ENCODE measurements around the gene CCR1. TPM values are rescaled to one million over a fixed set of nuclear protein-coding genes. Genes with fewer than 3 reads are reported as not detected.

The CCR1 gene
- polyA plus RNA-seq, 4 donors, result 0.45 to 3.6 (median 2.1) TPM

DNA sequence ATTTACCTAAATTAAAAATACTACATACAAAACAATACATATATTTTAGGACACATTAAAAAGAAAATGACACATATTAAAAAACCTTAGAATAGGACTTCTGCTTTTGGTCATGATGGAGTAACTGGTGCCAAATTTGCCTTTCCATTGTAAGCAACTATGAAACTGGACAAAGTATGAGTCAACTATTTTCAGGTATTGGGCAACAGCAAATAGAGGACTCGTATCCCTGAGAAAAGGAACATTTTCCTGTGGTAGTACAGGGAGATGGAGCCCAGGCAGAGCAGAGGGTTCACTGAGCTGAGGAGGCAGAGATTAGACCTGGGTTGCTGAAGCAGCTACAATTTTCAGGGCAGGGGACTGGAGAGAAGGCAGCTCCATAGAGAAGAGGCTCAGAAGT, 14.7 kb downstream of the CCR1 start:
- DNase-seq (no peak), FAIRE-seq (no peak)
- peaks cover 0 to 12% of the 10 kb centered on the region in 2 donors for H3K9me3 ChIP-seq (ENCODE audit: control insufficient read depth in 2 of 2, insufficient read depth in 1 of 2, low read depth in 1 of 2, low read length in 1 of 2)
- H3K4me3 ChIP-seq (ENCODE audit: low read depth in 1 of 3, low read length in 3 of 3), result no peak overlapping the region
- H3K27me3 ChIP-seq (ENCODE audit: control insufficient read depth in 3 of 3, insufficient read depth in 3 of 3, low read length in 3 of 3), result peaks cover 0 to under 1% (median 0%) of the 10 kb centered on the region in 3 donors
- no peak overlapping the region for H3K27ac ChIP-seq (ENCODE audit: low read depth in 1 of 3, low read length in 2 of 3)
- no peaks in the 10 kb centered on the region for H3K36me3 ChIP-seq (ENCODE audit: control insufficient read depth in 3 of 3, insufficient read depth in 2 of 3, low read depth in 1 of 3, low read length in 3 of 3)
- 75 to 81% (median 76%) methylated on average over 1 of the region's 1 CpG for WGBS, 3 donors
- H3K4me1 ChIP-seq (ENCODE audit: control insufficient read depth in 3 of 3, insufficient read depth in 2 of 3, low read depth in 1 of 3, low read length in 2 of 3), result no peaks in the 10 kb centered on the region

DNA sequence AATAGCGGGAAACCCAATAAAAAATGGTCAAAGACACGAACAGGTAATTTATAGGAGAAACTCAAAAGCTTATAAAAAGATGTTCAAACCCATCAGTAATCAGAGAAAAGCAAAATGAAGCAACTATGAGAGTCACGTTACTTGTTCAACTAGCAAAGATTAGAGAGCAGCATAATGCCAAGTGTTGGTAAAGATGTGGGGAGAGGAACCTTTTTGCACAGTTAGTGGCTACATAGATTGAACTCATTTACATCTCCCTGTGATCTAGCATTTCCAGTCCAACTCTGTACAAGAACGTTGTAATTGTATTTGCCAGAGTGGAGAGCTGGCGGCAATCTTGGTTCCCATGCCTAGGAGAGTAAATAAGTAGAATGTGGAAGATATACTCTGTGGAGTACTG, 15.2 kb downstream of the CCR1 start:
- Histone ChIP-seq H3K4me3 (ENCODE audit: low read depth in 1 of 3, low read length in 3 of 3) (no peak overlapping the region), H3K27me3 (ENCODE audit: control insufficient read depth in 3 of 3, insufficient read depth in 3 of 3, low read length in 3 of 3) (no peaks in the 10 kb centered on the region), H3K36me3 (ENCODE audit: control insufficient read depth in 3 of 3, insufficient read depth in 2 of 3, low read depth in 1 of 3, low read length in 3 of 3) (no peaks in the 10 kb centered on the region), H3K4me1 (ENCODE audit: control insufficient read depth in 3 of 3, insufficient read depth in 2 of 3, low read depth in 1 of 3, low read length in 2 of 3) (no peaks in the 10 kb centered on the region), H3K9me3 (ENCODE audit: control insufficient read depth in 2 of 2, insufficient read depth in 1 of 2, low read depth in 1 of 2, low read length in 1 of 2) (peaks cover 0 to 12% of the 10 kb centered on the region in 2 donors), H3K27ac (ENCODE audit: low read depth in 1 of 3, low read length in 2 of 3) (no peak overlapping the region)
- DNase-seq (no peak), FAIRE-seq (no peak)
- 80 to 90% (median 86%) methylated on average over 5 of the region's 5 CpGs for WGBS, 3 donors

DNA sequence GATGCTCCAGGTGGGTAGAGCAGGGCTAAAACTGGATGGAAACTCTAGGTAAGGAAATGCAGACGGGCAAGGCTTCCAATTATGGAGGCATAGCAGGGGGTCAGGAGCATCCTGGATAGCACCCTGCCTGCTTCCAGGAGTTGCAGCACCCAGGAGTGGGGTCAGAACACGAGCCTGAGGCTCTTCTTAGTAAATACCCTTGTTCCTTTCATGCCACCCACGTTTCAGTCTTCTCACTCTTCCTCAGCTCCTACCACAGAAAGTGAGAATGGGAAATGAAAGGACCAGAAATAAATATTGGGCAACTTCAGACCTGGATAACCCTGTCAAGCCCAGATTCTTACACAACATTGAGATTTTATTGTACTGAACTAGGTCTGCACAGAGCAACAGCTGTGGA, 16.4 kb downstream of the CCR1 start:
- FAIRE-seq (no peak), DNase-seq (no peak)
- no peaks in the 10 kb centered on the region for H3K36me3 ChIP-seq (ENCODE audit: control insufficient read depth in 3 of 3, insufficient read depth in 2 of 3, low read depth in 1 of 3, low read length in 3 of 3)
- no peaks in the 10 kb centered on the region for H3K27me3 ChIP-seq (ENCODE audit: control insufficient read depth in 3 of 3, insufficient read depth in 3 of 3, low read length in 3 of 3)
- H3K27ac ChIP-seq (ENCODE audit: low read depth in 1 of 3, low read length in 2 of 3), result no peak overlapping the region
- H3K9me3 ChIP-seq (ENCODE audit: control insufficient read depth in 2 of 2, insufficient read depth in 1 of 2, low read depth in 1 of 2, low read length in 1 of 2), result peaks cover 0 to 12% of the 10 kb centered on the region in 2 donors
- WGBS, 3 donors, result 23 to 41% (median 36%) methylated on average over 3 of the region's 3 CpGs
- no peak overlapping the region for H3K4me3 ChIP-seq (ENCODE audit: low read depth in 1 of 3, low read length in 3 of 3)
- H3K4me1 ChIP-seq (ENCODE audit: control insufficient read depth in 3 of 3, insufficient read depth in 2 of 3, low read depth in 1 of 3, low read length in 2 of 3), result no peaks in the 10 kb centered on the region

GRCh38 chr3:46188708-46189107, 19.4 kb downstream of the CCR1 start:
- no peak overlapping the region for H3K27ac ChIP-seq (ENCODE audit: low read depth in 1 of 3, low read length in 2 of 3)
- 90 to 95% (median 91%) methylated on average over 10 of the region's 10 CpGs for WGBS, 3 donors
- no peaks in the 10 kb centered on the region for H3K4me1 ChIP-seq (ENCODE audit: control insufficient read depth in 3 of 3, insufficient read depth in 2 of 3, low read depth in 1 of 3, low read length in 2 of 3)
- H3K4me3 ChIP-seq (ENCODE audit: low read depth in 1 of 3, low read length in 3 of 3), result no peak overlapping the region
- no peaks in the 10 kb centered on the region for H3K36me3 ChIP-seq (ENCODE audit: control insufficient read depth in 3 of 3, insufficient read depth in 2 of 3, low read depth in 1 of 3, low read length in 3 of 3)
- H3K27me3 ChIP-seq (ENCODE audit: control insufficient read depth in 3 of 3, insufficient read depth in 3 of 3, low read length in 3 of 3), result no peaks in the 10 kb centered on the region
- H3K9me3 ChIP-seq (ENCODE audit: control insufficient read depth in 2 of 2, insufficient read depth in 1 of 2, low read depth in 1 of 2, low read length in 1 of 2), result peaks cover 0 to 3% of the 10 kb centered on the region in 2 donors
- no peak for FAIRE-seq
- no peak for DNase-seq

DNA sequence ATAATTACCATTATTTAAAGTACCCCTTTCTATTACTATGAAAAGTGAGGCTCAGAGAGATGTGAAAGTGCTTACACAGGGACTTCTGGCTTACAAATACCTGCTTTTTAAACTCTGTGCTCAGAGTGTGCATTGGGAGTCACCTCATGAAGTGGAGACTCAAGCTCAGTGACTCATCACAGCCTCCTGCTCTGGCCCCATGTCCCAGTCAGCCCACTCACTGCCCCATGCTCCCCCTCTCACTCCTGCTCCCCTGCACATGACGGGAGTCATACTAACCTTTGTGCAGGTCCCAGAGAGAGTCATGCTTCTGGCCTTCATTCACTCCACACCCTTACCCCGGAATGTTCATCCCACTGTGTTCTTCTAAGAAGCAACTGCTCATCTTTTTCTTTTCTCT, 20.2 kb downstream of the CCR1 start:
- H3K4me1 ChIP-seq (ENCODE audit: control insufficient read depth in 3 of 3, insufficient read depth in 2 of 3, low read depth in 1 of 3, low read length in 2 of 3), result no peaks in the 10 kb centered on the region
- 56 to 83% (median 79%) methylated on average over 2 of the region's 2 CpGs for WGBS, 3 donors
- no peaks in the 10 kb centered on the region for H3K36me3 ChIP-seq (ENCODE audit: control insufficient read depth in 3 of 3, insufficient read depth in 2 of 3, low read depth in 1 of 3, low read length in 3 of 3)
- H3K27me3 ChIP-seq (ENCODE audit: control insufficient read depth in 3 of 3, insufficient read depth in 3 of 3, low read length in 3 of 3), result no peaks in the 10 kb centered on the region
- no peaks in the 10 kb centered on the region for H3K9me3 ChIP-seq (ENCODE audit: control insufficient read depth in 2 of 2, insufficient read depth in 1 of 2, low read depth in 1 of 2, low read length in 1 of 2)
- DNase-seq (no peak), FAIRE-seq (no peak)
- no peak overlapping the region for H3K4me3 ChIP-seq (ENCODE audit: low read depth in 1 of 3, low read length in 3 of 3)
- no peak overlapping the region for H3K27ac ChIP-seq (ENCODE audit: low read depth in 1 of 3, low read length in 2 of 3)

- Histone ChIP-seq H3K27me3 (ENCODE audit: control insufficient read depth in 3 of 3, insufficient read depth in 3 of 3, low read length in 3 of 3) (no peaks in the 10 kb centered on the region), H3K27ac (ENCODE audit: low read depth in 1 of 3, low read length in 2 of 3) (no peak overlapping the region), H3K36me3 (ENCODE audit: control insufficient read depth in 3 of 3, insufficient read depth in 2 of 3, low read depth in 1 of 3, low read length in 3 of 3) (no peaks in the 10 kb centered on the region), H3K4me1 (ENCODE audit: control insufficient read depth in 3 of 3, insufficient read depth in 2 of 3, low read depth in 1 of 3, low read length in 2 of 3) (no peaks in the 10 kb centered on the region), H3K9me3 (ENCODE audit: control insufficient read depth in 2 of 2, insufficient read depth in 1 of 2, low read depth in 1 of 2, low read length in 1 of 2) (no peaks in the 10 kb centered on the region), H3K4me3 (ENCODE audit: low read depth in 1 of 3, low read length in 3 of 3) (no peak overlapping the region)
- FAIRE-seq (no peak), DNase-seq (no peak)
- 82 to 100% (median 87%) methylated on average over 2 of the region's 2 CpGs for WGBS, 3 donors
Measured at GRCh38 chr3:46187341-46187700, 20.8 kb downstream of the CCR1 start.

DNA sequence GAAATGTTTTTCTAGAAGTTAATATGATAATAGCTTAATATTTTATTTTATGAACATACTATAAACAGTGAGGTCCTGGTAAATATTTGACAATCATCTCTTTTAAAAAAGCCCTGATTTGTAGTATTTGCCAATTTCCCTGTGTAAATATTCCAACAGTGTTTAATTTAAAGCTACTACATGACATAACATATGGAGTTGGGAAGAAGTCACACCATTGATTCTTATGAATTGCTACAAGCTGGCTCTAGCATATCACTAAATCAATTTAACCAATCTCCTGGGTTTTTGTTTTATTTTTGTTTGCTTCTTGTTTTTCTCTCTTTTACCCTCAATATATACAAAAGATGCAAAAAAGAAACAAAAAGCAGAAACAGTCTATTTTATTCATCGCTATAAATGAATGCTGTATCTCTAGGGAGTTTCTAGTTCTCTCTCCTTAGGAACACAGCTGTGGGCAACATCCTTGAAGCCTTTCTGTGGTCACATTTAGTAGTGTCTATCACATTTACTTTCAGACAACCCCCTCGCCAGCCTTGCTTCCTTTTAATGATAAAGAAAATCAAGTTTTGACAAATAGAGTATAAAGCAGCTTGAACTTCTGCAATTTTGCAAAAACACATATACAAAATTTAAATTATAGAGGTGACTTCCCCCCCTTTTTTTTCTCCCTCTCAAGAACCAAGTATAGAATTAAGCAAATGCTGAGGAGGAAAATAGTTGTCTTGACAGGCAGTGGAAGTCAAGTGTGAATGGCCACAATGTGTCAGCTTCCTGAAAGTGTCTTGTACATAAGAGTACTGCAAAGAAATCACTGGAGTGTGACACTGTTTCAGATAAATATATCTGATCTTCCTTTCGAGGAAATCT, 21.4 kb downstream of the CCR1 start:
- H3K4me1 ChIP-seq (ENCODE audit: control insufficient read depth in 3 of 3, insufficient read depth in 2 of 3, low read depth in 1 of 3, low read length in 2 of 3), result no peaks in the 10 kb centered on the region
- H3K9me3 ChIP-seq (ENCODE audit: control insufficient read depth in 2 of 2, insufficient read depth in 1 of 2, low read depth in 1 of 2, low read length in 1 of 2), result no peaks in the 10 kb centered on the region
- DNase-seq, result no peak
- no peak overlapping the region for H3K27ac ChIP-seq (ENCODE audit: low read depth in 1 of 3, low read length in 2 of 3)
- H3K4me3 ChIP-seq (ENCODE audit: low read depth in 1 of 3, low read length in 3 of 3), result no peak overlapping the region
- H3K27me3 ChIP-seq (ENCODE audit: control insufficient read depth in 3 of 3, insufficient read depth in 3 of 3, low read length in 3 of 3), result no peaks in the 10 kb centered on the region
- WGBS, 3 donors, result 45 to 65% (median 56%) methylated on average over 3 of the region's 3 CpGs
- no peak for FAIRE-seq
- H3K36me3 ChIP-seq (ENCODE audit: control insufficient read depth in 3 of 3, insufficient read depth in 2 of 3, low read depth in 1 of 3, low read length in 3 of 3), result no peaks in the 10 kb centered on the region

DNA sequence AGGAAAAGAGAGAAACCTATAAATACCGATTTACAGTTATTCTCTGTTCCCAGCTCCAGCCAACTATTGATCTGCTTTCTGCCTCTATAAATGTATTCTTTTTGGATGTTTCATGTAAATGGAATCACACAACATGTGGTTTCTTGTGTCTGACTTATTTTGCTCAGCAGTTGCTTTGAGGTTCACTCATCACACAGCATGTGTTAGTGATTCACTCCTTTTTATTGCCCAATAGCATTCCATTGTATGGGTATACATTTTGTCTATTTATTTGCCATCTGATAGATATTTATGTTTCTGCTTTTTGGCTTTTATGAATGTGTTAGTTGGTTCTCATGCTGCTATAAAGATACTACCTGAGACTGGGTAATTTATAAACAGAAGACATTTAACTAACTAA, 23.6 kb downstream of the CCR1 start:
- Histone ChIP-seq H3K4me1 (ENCODE audit: control insufficient read depth in 3 of 3, insufficient read depth in 2 of 3, low read depth in 1 of 3, low read length in 2 of 3) (no peaks in the 10 kb centered on the region), H3K36me3 (ENCODE audit: control insufficient read depth in 3 of 3, insufficient read depth in 2 of 3, low read depth in 1 of 3, low read length in 3 of 3) (no peaks in the 10 kb centered on the region), H3K9me3 (ENCODE audit: control insufficient read depth in 2 of 2, insufficient read depth in 1 of 2, low read depth in 1 of 2, low read length in 1 of 2) (no peaks in the 10 kb centered on the region), H3K27ac (ENCODE audit: low read depth in 1 of 3, low read length in 2 of 3) (no peak overlapping the region), H3K27me3 (ENCODE audit: control insufficient read depth in 3 of 3, insufficient read depth in 3 of 3, low read length in 3 of 3) (no peaks in the 10 kb centered on the region), H3K4me3 (ENCODE audit: low read depth in 1 of 3, low read length in 3 of 3) (no peak overlapping the region)
- WGBS, 3 donors, result 86 to 94% (median 92%) methylated on average over 1 of the region's 1 CpG
- DNase-seq (no peak), FAIRE-seq (no peak)

DNA sequence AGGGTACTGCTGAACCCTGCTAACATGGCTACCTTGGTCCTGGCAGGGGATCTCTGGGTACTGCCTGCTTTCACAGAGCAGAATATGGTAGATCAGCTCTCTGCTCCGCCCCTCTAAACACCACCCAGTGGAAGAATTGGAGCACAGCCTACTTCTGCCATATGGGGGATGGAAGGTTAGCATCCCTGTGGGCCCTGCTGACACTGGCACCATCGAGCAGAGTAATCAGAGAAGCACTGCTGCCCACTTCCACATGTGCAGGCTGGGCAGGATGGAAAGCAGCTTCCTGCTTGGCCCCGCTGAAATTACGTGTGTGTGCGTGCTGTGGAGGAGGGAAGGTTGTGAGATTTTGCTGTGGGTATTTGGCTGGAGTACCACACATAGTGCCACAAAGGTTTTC, 24.8 kb downstream of the CCR1 start:
- H3K36me3 ChIP-seq (ENCODE audit: control insufficient read depth in 3 of 3, insufficient read depth in 2 of 3, low read depth in 1 of 3, low read length in 3 of 3), result no peaks in the 10 kb centered on the region
- H3K4me1 ChIP-seq (ENCODE audit: control insufficient read depth in 3 of 3, insufficient read depth in 2 of 3, low read depth in 1 of 3, low read length in 2 of 3), result no peaks in the 10 kb centered on the region
- FAIRE-seq (no peak), DNase-seq (no peak)
- H3K27ac ChIP-seq (ENCODE audit: low read depth in 1 of 3, low read length in 2 of 3), result no peak overlapping the region
- no peaks in the 10 kb centered on the region for H3K9me3 ChIP-seq (ENCODE audit: control insufficient read depth in 2 of 2, insufficient read depth in 1 of 2, low read depth in 1 of 2, low read length in 1 of 2)
- 78 to 86% (median 80%) methylated on average over 5 of the region's 5 CpGs for WGBS, 3 donors
- no peaks in the 10 kb centered on the region for H3K27me3 ChIP-seq (ENCODE audit: control insufficient read depth in 3 of 3, insufficient read depth in 3 of 3, low read length in 3 of 3)
- no peak overlapping the region for H3K4me3 ChIP-seq (ENCODE audit: low read depth in 1 of 3, low read length in 3 of 3)
